Activated T-cell treated with anti-CD3 and anti-CD28 coated beads for 48 hours (primary cell): Measurements from ENCODE around the gene DEDD2.

ENCODE experiments used
- DNase-seq: peaks from one replicate; pipeline ENCODE4 v3.0.0-alpha.2; 2020; ENCODE audit warnings: low read depth

DEDD2 gene

GRCh38 chr19:42170715-42171114, 46.8 kb downstream of the DEDD2 start:
- no peak for DNase-seq

GRCh38 chr19:42169486-42170413, 47.7 kb downstream of the DEDD2 start:
- no peak for DNase-seq

DNA sequence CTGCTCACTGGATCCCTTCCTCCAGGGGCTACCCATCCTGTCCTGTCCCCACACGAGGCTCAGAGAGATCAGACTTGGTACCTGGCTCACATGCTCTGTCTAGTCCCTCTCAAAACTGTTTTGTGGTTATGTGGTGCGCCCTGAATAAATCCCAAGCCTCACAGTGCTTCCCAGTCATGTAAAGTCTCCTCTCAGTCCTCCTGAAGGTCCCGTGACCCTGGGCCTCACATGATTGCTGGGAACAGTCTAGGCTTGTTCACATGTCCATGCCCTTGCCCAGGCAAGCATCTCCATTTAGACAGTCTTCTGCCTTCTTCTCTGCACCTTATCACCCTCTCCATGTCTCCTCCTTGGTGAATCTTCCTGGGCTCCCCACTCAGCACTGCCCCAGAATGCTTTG, 49.3 kb downstream of the DEDD2 start:
- no peak for DNase-seq

DNA sequence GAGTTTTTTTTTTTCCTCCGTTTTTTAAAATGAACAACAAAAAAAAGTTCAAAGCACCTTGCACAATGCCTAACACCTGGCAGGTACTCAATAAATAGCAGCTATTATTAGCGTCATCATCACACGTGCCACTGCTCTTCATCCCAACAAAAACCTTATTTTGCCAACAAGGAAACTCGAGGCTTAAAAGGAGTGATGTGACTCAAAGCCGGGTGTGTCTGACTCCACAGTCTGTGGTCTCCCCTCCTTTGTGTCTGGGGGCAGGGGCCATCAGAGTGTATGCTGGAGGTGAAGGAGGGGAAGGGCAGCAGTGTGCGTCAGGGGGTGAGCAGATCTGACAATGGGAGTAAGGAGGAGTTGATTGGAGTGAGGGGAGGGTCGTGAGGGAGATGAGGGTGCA, 51.2 kb downstream of the DEDD2 start:
- no peak for DNase-seq

- DNase-seq: no peak
Observed at GRCh38 chr19:42165146-42165545, 52.3 kb downstream of the DEDD2 start.

GRCh38 chr19:42161616-42162263, 55.7 kb downstream of the DEDD2 start:
- no peak for DNase-seq

DNA sequence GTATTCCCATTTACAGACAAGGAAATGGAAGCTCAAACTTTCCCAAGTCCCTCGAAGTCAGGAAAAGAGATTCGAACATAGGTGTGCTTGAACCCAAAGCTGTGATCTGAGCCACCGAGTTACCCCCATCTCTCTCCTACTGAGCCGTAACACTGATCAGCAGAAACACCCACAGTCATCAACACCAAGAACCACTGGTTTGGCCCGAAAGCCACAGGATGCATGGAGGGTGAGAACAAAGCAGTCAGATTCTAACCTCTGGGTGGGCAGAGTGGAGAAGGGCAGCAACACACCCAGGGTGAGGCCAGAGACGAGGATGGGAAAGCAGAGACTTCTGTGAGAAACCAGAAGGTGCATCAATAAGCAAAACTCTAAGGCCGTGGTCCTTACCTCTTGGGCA, 57.5 kb downstream of the DEDD2 start:
- no peak for DNase-seq

- DNase-seq: no peak
Observed at GRCh38 chr19:42158926-42159325, 58.6 kb downstream of the DEDD2 start.

GRCh38 chr19:42156571-42156970, 60.9 kb downstream of the DEDD2 start:
- DNase-seq: no peak

GRCh38 chr19:42155796-42156195, 61.7 kb downstream of the DEDD2 start:
- no peak for DNase-seq

DNA sequence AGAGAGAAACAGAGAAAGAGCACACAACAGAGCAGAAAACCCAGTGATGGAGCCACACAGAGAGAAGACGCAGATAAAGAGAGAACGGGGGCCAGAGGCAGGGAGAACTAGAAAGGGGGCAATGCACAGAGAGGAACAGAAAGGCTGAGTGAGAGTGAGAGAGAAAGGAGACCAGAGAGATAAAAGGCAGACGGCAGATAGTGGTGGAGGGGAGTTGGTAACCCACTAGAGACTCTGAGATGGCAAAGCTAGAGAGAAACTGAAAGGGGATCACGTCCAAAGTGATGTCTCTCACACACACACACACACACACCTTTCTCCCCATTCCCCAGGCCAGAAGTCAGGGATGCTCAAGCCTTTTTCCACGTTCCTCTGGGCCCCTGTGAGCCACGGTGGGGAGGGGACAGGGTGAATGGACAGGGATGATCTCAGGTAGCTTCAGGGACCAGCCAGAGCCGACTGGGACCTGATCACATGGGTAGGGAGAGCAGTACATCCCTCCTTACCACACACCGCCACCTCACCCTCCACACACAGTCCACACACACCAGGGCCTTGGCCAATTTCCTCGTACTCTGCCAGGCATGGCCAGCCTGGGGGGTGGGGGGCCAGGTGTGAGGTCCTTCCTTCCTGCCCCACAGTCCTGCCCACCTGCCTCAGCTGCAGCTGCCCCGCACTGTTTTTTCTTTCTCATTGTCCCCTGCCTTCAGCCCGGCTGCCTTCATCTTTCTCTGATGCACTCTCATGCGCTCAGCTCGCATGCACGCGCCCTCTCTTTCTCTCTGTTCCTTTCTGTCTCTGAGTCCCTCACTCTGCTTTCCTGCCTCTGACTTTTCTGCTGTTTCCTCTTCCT, 62.8 kb downstream of the DEDD2 start:
- DNase-seq: no peak

GRCh38 chr19:42153672-42154433, 63.6 kb downstream of the DEDD2 start:
- no peak for DNase-seq

GRCh38 chr19:42152910-42153671, 64.4 kb downstream of the DEDD2 start:
- no peak for DNase-seq

DNA sequence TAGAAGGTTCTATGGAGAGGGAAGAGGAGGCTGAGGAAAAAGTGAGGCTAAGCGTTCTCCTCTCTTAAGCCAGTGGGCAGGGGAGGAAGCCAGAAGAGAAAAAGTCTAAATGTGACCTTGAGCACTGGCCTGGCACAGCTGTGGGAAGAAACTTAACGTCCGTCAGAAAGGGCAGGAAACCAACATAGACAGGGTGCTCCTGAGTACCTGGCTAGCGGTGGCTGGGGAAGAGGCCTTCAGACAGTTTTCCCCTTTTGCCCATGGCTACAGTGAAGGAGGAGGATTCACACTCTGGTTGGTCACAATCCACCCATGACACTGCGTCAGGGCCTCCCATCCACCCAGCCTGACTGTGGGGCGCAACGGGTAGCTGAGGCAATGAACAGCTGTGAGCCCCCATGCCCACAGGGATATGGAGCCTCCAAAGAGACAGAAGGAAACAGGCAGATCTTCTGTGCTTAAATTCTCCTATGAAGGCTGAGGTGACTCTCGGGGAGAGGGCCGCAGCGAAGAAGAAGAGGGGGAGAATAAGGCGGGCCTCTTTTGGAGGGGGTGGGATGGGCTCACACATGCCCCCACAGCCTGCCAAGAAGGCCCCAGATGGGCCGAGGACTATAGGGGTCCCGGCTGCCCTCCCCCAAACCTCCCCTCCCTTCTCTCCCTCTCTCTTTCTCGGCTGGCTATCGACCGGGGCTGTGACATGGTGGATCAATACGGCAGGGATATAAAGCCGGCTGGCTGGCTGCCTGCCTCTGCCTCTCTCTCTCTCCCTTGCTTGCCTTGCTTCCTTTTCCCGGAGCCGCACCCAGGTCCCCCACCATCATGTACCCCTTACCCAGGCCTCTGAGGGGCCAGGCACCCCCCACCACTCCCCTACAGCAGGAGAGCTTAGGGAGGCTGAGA, 65.4 kb downstream of the DEDD2 start:
- DNase-seq: no peak

GRCh38 chr19:42150911-42151361, 66.5 kb downstream of the DEDD2 start:
- DNase-seq: no peak

GRCh38 chr19:42150364-42150763, 67.1 kb downstream of the DEDD2 start:
- no peak for DNase-seq

DNA sequence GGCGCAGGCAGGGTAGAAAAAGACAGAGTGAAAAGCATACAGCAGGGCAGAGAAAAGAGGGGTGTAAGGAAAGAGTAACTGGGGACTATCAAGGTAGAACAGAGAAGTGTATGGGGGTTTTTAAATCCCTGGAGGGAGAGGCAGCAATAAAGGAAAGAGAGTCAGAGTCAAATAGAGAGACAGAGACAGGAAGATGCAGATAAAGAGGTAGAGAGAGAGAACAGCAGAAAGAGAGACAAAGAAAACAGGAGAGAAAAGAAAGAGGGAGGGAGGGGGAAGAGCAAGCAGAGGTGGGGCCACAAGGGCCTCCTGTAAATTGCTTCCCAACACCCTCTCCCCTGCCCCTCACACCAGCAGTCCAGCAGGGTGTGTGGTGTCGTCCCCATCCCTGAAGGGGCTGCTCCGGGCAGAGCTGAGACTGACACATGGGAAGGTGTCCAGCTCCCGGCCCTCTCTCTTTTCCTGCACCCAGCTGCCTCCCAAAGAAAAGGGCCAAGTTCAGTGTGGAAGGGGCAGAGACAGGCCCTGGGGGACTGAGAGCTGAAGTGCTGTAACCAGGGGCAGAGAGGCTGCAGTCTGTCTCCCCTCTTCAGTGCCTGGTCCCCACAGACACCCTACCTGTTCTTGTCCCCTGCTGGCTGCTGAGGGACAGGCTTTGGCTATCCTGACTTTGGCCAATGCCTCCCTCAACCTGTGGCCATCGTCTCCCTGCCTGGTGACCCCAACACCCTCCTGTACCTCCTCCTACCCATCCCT, 67.9 kb downstream of the DEDD2 start:
- DNase-seq: no peak
